RCC 7860 (cell line): ENCODE data around the gene BLVRB.
"Not testable (repeated sequence)": the region's sequence is repeated elsewhere in the genome, so short reads cannot be mapped to it uniquely, and the experiment has no call there.

Experiments
- DNase-seq: peaks from one replicate; pipeline ENCODE4 v3.0.0-alpha.2; 2015; ENCODE audit warnings: low spot score
- FAIRE-seq: peaks from 2 replicates; lab custom pipeline; 2012; peaks lifted over from hg19 to GRCh38; lab: Jason Lieb, UNC

Gene BLVRB

GRCh38 chr19:40465557-40466218 is at the start of gene BLVRB:
TSS of gene BLVRB (minus strand) at chr19:40465745. CDS start at chr19:40465688, 57 bp downstream.
- peak; percentile 79 for FAIRE-seq
- peak; percentile 96 for DNase-seq

GRCh38 chr19:40513741-40514315 is 48.3 kb upstream of the BLVRB start:
- FAIRE-seq (no peak), DNase-seq (no peak)

- no peak for FAIRE-seq
Measured at GRCh38 chr19:40513345-40513678, 47.8 kb upstream of the BLVRB start.

GRCh38 chr19:40512473-40513344 is 47.2 kb upstream of the BLVRB start:
- no peak for FAIRE-seq
- DNase-seq: no peak

More at GRCh38 chr19:40513345-40513678, 47.8 kb upstream of the BLVRB start:
- no peak for DNase-seq

- no peak for FAIRE-seq
- no peak for DNase-seq
Measured at GRCh38 chr19:40512110-40512472, 46.5 kb upstream of the BLVRB start.

- FAIRE-seq (no peak), DNase-seq (no peak)
Measured at GRCh38 chr19:40511487-40511886, 45.9 kb upstream of the BLVRB start.

GRCh38 chr19:40510526-40511115 is 45.1 kb upstream of the BLVRB start:
- DNase-seq (no peak), FAIRE-seq (no peak)

GRCh38 chr19:40508739-40509260 is 43.3 kb upstream of the BLVRB start:
- no peak for DNase-seq
- FAIRE-seq: no peak

GRCh38 chr19:40507892-40508291 is 42.3 kb upstream of the BLVRB start:
- FAIRE-seq (no peak), DNase-seq (no peak)

GRCh38 chr19:40506099-40506498 is 40.6 kb upstream of the BLVRB start:
- DNase-seq (no peak), FAIRE-seq (no peak)

- no peak for FAIRE-seq
- DNase-seq: no peak
Measured at GRCh38 chr19:40503320-40503695, 37.8 kb upstream of the BLVRB start.

- DNase-seq: no peak
- no peak for FAIRE-seq
Measured at GRCh38 chr19:40502647-40503319, 37.2 kb upstream of the BLVRB start.

- DNase-seq (no peak), FAIRE-seq (no peak)
Measured at GRCh38 chr19:40502081-40502480, 36.5 kb upstream of the BLVRB start.

- DNase-seq: no peak
- FAIRE-seq: no peak
Measured at GRCh38 chr19:40501599-40501998, 36.1 kb upstream of the BLVRB start.

- DNase-seq, FAIRE-seq: not testable (repeated sequence)
Measured at GRCh38 chr19:40500678-40501530, 35.4 kb upstream of the BLVRB start.

GRCh38 chr19:40499320-40499719 is 33.8 kb upstream of the BLVRB start:
- FAIRE-seq (no peak), DNase-seq (no peak)

GRCh38 chr19:40497214-40497613 is 31.7 kb upstream of the BLVRB start:
- no peak for DNase-seq
- FAIRE-seq: no peak

- FAIRE-seq (no peak), DNase-seq (no peak)
Measured at GRCh38 chr19:40494191-40494838, 28.8 kb upstream of the BLVRB start.

GRCh38 chr19:40493778-40494177 is 28.2 kb upstream of the BLVRB start:
- FAIRE-seq (no peak), DNase-seq (no peak)
